Prostate gland (tissue), 2 donors: ENCODE measurements around the gene LYPD6. TPM values are rescaled to one million over a fixed set of nuclear protein-coding genes. Genes with fewer than 3 reads are reported as not detected.

Source experiments
- DNase-seq: peaks from one replicate; pipeline ENCODE4 v3.0.0-alpha.2; 2019; ENCODE audit warnings: low spot score
- H3K27ac ChIP-seq, 2 donors: fragments of 200-600 bp; sonication (generic); 2 replicates each; pipeline ENCODE4 v1.5.1; 2017 to 2019
- H3K27me3 ChIP-seq: fragments of 200-600 bp; sonication (generic); replicated peaks from 2 replicates; pipeline ENCODE4 v1.5.1; 2019; ENCODE audit not compliant: insufficient read depth
- H3K36me3 ChIP-seq, 2 donors: fragments of 200-600 bp; sonication (generic); 1 replicate in 1 of 2; 2 replicates in 1 of 2; pipeline versions ENCODE4 v1.5.1 to v1.8.1; 2017 to 2019
- H3K4me1 ChIP-seq: fragments of 200-600 bp; sonication (generic); replicated peaks from 2 replicates; pipeline ENCODE4 v1.5.1; 2019
- H3K4me3 ChIP-seq, 2 donors: fragments of 200-600 bp; sonication (generic); 2 replicates each; pipeline ENCODE4 v1.5.1; 2017 to 2019
- H3K9me3 ChIP-seq: fragments of 200-600 bp; sonication (generic); 2 replicates; pipeline ENCODE4 v1.5.1; 2017
- CTCF ChIP-seq, 4 experiments: fragments of 200-600 bp in 2 of 4; fragments of 450-650 bp in 2 of 4; sonication (generic) in 2 of 4; IDR thresholded peaks; 1 replicate in 3 of 4; 2 replicates in 1 of 4; pipeline ENCODE4 v1.5.1; 2016 to 2019; ENCODE audit warnings: antibody characterized with exemption in 4 of 4, mild to moderate bottlenecking in 2 of 4, moderate library complexity in 2 of 4
- POLR2A ChIP-seq: fragments of 450-650 bp; IDR thresholded peaks from one replicate; pipeline ENCODE4 v1.6.1; 2016; ENCODE audit warnings: antibody characterized with exemption, mild to moderate bottlenecking
- POLR2AphosphoS5 ChIP-seq: sonication (generic); formaldehyde crosslinking; IDR thresholded peaks from one replicate; pipeline ENCODE4 v1.6.1; 2017; ENCODE audit warnings: antibody characterized with exemption
- WGBS: methylation state at CpG from one replicate; pipeline ENCODE4 v1.1.5; 2018; 5-methylcytosine and 5-hydroxymethylcytosine counted together
- intact Hi-C: fragments of 100-400 bp; cut with DNase I; formaldehyde crosslinking; loops from one replicate; pipeline ENCODE4 v1.14.2; 2022
- total RNA-seq, 2 donors: library from RNA; depleted of rRNA; stranded (reverse); fragments of >200 nt; gene quantifications; one replicate each; pipeline ENCODE4 v1.1.0, GENCODE V29; 2016

The LYPD6 gene
- total RNA-seq, 2 donors from 2014 or later: 2.3 to 5.1 TPM

GRCh38 chr2:149388120-149388816 is 57.9 kb downstream of the LYPD6 start:
- DNase-seq: no peak
- no peaks in the 10 kb centered on the region for H3K36me3 ChIP-seq
- WGBS: 62% methylated on average over 2 of the region's 2 CpGs
- no peaks in the 10 kb centered on the region for H3K4me1 ChIP-seq
- H3K4me3 ChIP-seq: no peak overlapping the region
- H3K27me3 ChIP-seq: no peaks in the 10 kb centered on the region
- no peaks in the 10 kb centered on the region for H3K9me3 ChIP-seq
- no peak for TF ChIP-seq CTCF (IDR thresholded peaks at IDR 0.05)
- no peak for TF ChIP-seq POLR2A
- TF ChIP-seq POLR2AphosphoS5: no peak
- intact Hi-C loops: no loop called here
- H3K27ac ChIP-seq: no peak overlapping the region

DNA sequence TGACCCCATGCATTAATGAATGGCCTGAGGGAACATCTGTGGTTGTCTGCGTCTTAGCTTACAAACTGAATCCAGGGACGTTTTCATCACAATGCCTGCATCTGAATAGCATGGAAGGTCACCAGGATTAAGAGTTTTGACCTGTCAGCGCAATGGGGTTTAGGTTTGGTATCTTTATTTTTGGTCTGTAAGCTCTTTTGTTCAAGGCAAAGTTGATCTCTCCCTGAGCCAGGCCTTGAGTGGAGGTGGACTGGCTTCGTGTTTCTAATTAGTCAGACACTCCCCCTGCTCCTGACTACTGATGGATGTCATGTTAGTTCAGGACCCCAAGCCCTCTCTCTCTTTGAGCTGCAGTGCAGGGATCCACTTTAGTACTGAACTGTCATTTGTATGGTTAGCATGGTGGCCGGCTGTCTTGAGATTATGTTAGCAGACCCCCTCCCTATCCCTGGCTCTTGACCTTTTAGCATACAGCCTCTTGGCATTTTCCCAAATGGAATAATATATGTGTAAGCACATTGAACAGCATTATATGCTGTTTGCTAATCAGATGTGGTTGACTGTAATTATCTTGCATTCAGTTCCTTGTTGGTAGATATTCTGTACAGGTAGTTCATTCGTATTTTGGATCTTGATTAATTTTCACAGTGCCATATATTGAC is 59.2 kb downstream of the LYPD6 start:
- whole genome bisulfite sequencing: 88% methylated on average over 6 of the region's 6 CpGs
- Histone ChIP-seq H3K4me1 (no peaks in the 10 kb centered on the region), H3K36me3 (no peaks in the 10 kb centered on the region), H3K9me3 (no peaks in the 10 kb centered on the region), H3K27me3 (no peaks in the 10 kb centered on the region), H3K27ac (no peak overlapping the region), H3K4me3 (no peak overlapping the region)
- no peak for DNase-seq
- intact Hi-C loops: no loop called here
- TF ChIP-seq CTCF (IDR thresholded peaks at IDR 0.05): no peak
- TF ChIP-seq POLR2A: no peak
- no peak for TF ChIP-seq POLR2AphosphoS5

GRCh38 chr2:149393614-149394013 is 63.2 kb downstream of the LYPD6 start:
- H3K27me3 ChIP-seq: no peaks in the 10 kb centered on the region
- no peaks in the 10 kb centered on the region for H3K4me1 ChIP-seq
- no peaks in the 10 kb centered on the region for H3K36me3 ChIP-seq
- 88% methylated on average over 4 of the region's 4 CpGs for whole genome bisulfite sequencing
- H3K4me3 ChIP-seq: no peak overlapping the region
- no peak for DNase-seq
- no peaks in the 10 kb centered on the region for H3K9me3 ChIP-seq
- no peak overlapping the region for H3K27ac ChIP-seq
- TF ChIP-seq CTCF (IDR thresholded peaks at IDR 0.05) (no peak), POLR2A (no peak), POLR2AphosphoS5 (no peak)
- intact Hi-C loops: no loop called here

DNA sequence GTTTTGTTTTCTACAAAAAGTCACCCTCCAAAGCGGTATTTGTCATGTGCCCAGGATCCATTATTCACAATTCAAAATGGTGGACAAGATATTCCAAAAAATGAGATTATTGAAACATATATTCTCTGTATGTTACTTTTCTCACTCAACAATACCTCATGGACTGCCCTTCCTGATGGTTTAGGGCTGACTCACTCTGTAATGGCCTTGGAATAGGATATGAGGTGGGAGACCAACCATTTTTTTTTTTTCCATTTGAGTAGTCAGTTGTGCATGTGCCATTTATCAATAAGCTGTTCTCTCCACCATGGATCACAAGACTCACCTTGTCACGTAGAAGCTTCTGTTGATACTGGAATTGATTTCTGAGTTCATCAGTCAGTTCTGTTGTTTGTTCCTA is 64.5 kb downstream of the LYPD6 start:
- no peaks in the 10 kb centered on the region for H3K4me1 ChIP-seq
- H3K4me3 ChIP-seq: no peak overlapping the region
- 100% methylated on average over 2 of the region's 2 CpGs for WGBS
- no peaks in the 10 kb centered on the region for H3K9me3 ChIP-seq
- H3K27ac ChIP-seq: no peak overlapping the region
- no peaks in the 10 kb centered on the region for H3K27me3 ChIP-seq
- TF ChIP-seq POLR2AphosphoS5 (no peak), CTCF (IDR thresholded peaks at IDR 0.05) (no peak), POLR2A (no peak)
- H3K36me3 ChIP-seq: no peaks in the 10 kb centered on the region
- intact Hi-C loops: no loop called here
- no peak for DNase-seq
